GM19239 (cell line): ENCODE data around the gene PIM3.

ENCODE experiments used
- DNase-seq: peaks from one replicate; pipeline ENCODE4 v3.0.0; 2011; ENCODE audit warnings: low spot score; ENCODE audit not compliant: insufficient read length
- FAIRE-seq: peaks from 2 replicates; lab custom pipeline; 2011; peaks lifted over from hg19 to GRCh38; lab: Jason Lieb, UNC

The PIM3 gene

DNA sequence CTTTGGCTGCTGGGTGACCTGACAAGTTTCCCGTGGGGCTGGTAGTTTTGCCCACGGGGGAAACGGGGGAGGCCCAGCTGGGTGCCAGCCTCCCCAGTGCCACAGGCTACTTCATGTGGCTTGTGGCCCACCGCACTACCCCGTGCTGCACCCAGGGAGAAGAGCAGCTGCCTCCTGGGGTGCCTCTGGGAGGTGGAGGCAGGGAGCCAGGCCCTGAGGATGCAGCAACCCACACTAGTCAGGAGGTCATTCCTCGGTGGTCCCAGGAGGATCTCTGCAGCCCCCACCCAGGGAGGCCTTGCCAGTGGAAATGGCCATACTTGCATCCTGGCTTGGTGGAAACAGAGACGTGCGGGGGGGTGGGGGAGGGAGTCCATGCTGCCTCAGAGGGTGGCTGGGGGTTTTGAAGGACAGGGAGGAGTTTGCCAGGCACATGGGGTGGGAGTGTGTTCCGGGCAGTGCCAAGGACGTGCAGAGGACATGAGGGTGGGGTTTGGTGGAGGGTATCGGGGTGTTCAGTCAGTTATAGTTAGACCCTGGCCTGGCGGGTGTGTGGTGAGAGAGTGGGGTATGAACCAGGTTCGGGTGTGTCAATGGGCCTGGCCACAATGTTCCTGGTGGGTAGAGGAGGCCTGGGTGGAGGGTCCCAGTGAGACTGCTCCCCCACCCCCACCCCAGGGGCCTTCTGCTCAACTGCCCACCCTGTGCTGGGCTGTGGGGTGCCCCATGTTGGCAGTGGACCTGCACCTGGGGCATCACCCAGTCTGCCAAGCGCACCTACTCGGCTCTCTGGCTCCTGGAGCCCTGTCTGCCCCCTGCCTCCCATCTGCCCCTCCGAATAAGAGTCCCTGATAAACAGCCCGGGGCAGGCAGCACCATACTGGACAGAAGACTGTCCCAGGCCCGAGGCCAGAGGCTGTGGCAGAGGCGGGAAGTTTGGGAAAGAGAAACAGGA is 3.8 kb downstream of the PIM3 start:
- no peak for DNase-seq
- FAIRE-seq = no peak

DNA sequence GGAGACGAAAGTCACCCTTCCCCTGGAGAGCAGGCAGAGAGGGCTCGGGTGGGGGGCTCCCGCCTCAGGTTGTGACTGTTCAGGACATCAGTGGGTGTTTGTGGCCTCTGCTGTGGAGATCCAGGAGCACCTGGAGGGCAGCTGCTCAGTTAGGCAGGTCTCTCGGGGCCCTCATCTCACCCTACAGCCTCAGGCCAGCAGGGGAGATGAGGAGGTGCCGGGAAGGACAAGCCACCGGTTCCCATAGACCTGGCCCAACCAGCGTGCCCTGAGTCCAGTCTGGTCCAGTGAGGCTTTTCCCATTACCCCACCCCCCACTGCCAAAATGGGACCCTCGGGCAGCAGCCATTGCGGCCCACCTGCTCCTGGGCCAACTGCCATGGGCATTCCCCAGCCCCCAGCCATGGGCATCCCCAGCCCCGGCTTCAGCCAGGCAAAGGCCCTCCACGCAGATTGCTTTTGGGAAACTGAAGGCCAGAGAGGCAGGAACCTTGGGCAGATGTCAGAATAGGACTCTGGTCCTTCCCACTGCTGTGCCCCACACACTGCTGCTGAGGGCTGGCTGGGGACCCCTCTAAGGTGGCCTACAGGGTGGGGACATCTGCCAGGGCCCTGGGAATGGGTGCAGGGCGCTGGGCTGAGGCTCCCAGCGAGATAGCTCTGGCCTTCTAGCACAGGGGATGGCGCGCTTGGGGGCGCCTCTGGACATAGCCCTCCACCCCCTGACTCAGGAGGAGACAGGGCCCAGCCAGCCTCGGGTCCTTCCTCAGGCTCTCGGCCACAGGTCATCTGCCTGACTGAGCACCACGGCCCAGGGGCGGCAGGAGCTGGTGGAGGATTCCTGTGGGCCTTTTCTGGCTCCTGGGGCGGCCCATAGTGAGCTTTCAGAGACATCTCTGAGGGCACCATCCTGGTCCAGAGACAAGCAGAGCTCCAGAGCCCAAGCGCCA is 4.8 kb downstream of the PIM3 start:
- DNase-seq (no peak), FAIRE-seq (no peak)

DNA sequence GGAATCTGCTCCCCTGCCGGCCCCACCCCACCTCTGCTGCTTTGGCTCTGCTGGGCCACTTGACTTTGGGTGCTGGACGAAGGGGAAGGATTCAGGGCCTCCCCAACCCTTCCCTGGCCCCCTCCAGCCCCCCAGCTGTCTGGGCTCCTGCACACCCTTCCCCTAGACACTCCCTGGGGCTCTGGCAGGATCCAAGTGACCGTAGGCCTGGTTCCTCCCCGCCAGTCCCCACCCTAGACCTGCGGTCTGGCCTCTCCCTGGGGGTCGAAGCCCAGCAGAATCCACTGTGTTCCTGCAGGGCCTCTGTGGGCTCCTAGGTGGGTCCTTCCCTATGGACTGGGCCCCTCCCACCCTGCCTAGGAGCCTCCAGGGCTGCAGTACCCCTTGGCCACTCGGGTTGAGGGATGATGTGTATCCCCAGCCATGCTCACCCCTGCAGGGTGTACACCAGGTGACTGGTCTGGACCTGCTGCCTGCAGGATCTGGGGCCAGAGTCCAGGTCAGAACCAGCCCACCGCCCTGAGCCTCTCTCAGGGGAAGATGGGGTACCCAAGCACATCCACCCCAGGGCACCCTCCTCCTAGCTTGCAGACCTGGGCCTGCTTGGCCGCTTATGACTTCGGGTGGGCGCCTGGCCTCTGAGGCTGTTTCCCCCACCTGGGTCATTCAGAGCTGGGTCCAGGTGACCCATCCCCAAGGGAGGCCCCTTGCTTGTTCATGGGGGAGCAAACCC is 5.6 kb downstream of the PIM3 start:
- no peak for DNase-seq
- no peak for FAIRE-seq

DNA sequence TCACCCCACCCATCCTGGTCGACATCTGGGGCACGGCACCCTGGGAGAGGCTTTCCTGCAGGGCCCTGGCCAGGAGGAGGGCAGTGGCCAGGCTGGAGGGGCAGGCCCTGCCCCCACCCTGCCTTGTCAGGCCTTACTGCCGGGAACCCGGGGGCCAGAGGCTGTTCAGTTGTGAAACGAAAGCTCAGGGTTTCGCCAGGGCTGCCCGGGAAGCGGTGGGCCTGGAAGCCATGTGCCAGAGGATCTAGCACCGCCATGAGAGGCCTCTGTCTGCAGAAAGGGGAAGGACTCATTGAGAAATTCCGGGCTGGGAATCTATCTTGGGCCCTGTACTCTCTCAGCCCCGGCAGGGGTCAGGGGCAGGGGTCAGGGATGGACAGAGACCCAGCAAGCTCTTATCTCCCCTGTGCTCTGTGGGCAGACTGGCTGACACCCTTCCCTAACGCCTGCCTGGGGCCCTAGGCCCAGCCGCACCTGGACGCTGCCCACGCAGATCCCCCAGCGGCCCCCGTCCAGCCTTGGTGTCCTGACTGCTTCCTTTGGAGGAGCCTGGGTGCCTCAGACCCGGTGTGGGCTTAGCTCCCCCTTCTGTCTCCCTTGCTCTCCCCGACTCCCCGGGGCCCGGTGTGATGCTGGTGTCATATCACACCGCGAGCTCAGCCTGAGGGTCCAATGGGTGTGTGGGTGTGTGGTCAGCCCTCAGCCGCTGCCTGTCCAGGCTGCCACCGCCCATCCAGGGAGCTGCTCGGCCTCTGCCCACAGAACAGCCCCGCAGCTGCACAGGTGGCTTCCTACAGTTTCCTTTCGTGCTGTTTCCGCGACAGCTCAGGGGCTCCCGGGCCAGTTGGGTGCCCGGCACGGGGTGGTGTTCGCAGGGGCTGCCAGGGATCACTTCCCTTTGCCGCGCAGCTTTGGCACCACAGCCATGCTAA is 6.5 kb downstream of the PIM3 start:
- DNase-seq = no peak
- no peak for FAIRE-seq

DNA sequence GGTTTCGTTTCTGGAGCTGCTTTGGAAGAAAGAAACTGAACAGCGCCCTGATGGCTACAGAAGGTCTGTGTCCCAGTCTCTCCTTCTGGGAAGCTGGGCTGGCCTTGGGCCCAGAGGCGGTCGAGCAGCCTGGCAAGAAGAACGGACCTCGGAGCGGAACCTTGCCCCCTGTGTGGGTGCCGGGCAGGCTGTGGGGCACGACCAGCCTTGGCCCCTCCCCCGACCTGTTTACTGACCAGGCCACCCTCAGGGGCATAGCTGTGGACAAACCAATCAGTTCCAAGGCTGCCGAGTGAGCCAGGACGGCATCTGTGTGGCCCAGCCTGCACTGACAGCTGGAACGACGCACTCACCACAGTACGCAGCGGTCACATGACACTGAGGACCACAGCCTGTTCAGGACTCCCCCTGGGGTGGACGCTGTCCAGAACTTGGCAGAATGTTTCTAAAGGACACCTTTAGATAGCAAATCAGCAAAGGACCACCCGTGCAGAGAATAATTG is 7.2 kb downstream of the PIM3 start:
- FAIRE-seq (no peak), DNase-seq (no peak)

DNA sequence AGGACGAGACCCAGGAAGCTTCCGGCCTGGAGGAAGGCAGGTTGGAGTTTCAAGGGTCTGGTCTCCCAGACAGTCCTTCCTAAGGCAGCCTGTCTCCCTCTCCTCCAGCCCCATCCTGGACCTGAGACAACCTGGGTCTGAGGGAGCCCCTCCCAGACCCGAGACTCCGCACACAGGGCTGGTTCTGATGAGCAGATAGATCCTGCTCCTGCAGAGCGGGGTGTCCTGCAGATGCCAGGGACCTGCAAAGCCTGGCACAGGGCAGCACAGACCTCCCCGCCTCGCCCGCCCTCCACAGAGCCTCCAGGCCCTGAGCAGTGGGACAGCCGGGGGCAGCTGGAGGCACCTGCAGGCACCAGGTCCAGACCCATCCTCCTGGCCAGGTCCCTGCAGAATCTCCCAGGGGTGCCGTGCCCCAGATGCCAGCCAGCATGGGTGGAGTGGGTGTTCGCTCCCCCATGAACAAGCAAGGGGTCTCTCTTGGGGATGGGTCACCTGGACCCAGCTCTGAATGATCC is 7.8 kb downstream of the PIM3 start:
- no peak for DNase-seq
- no peak for FAIRE-seq

DNA sequence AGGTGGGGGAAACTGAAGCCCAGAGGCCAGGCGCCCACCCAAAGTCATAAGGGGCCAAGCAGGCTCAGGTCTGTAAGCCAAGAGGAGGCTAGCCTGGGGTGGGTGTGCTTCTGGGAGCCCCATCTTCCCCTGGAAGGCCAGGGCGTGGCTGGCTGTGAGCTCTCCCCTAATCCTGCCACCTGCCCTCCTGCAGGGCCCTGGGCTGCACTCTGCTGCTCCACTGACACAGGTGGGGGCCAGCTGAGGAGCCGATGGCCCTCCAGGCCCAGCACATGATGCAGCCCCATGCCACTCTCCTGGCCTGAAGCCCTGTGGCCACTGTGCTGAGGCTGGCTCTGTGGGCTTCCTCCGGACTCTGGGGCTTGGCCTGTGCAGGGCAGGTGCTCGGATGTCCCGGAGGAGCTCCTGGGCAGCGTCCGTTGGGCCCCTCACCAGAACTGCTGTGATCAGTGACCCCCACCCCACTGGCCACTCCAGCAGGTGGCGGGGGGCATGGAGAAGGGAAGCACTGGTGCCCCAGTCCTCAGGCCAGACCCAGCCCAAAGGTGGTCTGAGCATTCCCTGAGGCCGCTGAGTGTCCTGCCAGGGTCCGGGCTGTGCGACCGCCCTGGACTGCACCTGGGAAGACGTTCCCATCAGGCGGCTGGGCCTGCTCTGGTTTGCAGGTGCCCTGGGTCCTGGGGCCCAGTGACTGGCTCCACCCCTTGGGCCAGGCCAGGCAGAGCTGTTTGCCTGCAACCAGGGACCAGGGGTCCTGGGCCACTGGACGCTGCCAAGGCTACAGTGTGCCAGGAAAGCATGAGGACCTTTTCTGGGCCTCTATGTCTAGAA is 8.5 kb downstream of the PIM3 start:
- DNase-seq (no peak), FAIRE-seq (no peak)

DNA sequence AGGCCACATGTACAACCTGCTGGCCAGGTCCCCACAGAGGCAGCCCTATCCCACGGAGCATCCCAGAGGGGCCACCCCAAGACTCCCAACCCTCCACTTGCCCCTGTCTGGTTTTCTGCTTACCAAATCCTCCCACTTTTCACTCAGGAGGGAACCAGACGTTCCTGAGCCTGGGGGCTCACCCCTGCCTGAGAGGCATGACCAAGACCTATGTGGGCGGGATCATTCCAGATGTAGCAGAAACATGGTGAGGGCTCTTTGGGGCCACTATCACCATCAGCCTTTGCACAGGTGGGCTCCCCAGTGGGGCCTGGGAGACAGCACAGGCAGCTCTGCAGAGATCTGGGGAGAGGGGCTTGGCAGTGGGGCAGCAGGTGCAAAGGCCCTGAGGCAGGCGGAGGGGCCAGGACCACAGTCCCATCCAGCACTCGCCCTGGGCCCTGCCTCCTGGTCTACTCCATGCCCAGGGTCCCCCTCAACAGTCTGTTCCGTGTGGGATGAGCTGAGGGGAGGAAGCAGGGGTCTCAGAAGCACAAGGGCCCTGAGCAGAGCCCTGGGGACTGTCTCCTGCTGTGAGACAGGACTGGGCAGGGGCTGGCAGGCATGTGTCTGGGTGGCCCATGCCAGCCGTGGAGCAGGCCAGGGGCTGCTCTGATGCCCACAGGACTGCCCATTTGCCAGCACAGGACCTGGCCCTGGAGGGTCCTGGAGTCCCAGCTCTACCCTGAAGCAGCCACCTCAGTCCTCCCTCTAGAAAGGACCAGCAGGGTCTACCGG is 9.4 kb downstream of the PIM3 start:
- DNase-seq (no peak), FAIRE-seq (no peak)

DNA sequence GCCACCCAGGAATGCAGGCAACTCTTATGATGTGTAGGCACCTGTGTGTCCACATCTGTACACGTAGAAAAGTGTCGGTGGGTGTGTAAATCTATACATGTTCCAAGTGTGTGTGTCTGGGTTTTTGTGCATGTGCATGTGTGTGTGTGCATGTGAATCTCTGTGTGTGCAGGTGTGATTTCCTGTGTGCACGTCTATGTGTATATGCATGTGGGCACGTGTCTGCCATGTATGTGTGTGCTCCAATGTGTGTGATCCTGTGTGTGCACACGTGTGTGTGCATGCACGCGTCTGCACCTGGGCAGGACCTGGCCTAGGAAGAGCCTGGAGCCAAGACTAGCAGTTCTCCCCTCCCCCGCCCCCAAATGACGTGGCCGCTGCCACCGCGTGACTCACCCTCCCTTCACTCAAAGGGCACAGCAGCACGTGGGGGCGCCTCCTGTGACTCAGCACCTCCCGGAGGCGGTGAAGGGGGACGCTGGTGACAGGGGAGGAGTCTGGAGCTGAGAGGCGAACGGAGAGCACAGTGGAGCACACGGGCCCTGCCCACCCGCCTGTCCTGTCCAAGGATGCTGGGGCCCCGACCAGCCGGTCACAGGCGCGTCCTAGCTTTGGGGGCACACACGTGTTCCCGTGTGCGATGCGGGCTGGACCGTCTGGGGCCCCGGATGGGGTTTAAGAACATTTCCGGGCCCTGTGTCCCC is 10.1 kb downstream of the PIM3 start:
- DNase-seq (peak; percentile 86), FAIRE-seq (peak; percentile 95)

DNA sequence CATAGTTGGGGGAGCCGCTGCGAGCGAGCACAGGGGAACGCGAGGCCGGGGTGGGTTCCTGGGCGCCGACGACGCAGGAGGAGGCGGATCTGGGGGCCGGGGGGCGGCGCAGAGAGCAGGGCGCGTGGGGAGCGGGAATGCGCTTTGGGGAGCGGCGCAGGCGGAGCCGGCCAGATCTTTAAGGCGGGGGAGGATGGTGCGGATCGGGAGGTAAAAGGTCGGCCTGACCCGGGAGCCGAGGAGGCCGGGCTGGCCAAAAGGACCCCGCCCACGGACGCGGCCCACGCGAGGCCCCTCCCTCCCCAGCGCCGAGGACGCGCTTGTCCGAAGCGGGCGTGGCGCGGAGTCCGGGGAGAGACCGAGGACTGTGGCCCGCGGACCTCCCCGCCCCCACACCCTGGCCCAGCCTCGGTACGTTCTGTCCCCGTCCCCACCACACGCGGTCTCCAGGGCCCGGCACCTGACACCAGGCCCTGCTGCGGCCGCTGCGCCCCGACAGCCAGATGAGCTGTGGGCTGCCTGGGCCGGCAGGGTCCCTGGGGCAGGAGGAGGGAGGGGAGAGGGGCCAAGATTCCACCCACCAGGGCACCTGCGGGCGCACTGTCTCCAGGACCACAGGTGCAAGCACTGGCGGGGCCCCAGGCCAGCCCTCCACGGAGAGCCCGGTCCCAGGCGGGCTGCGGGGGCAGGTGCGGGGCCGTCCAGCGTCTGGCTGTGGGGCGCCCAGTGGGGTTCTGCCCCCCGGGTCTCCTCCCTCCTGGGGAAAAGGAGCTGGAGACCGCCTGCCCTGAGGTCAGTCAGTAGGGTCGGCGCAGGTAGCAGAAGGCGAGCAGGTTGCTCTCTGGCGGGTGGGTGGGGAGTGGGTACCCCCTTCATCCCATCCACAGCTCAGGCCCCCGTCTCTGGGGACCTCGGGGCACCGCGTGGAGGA is 10.9 kb downstream of the PIM3 start:
- DNase-seq (no peak), FAIRE-seq (no peak)

DNA sequence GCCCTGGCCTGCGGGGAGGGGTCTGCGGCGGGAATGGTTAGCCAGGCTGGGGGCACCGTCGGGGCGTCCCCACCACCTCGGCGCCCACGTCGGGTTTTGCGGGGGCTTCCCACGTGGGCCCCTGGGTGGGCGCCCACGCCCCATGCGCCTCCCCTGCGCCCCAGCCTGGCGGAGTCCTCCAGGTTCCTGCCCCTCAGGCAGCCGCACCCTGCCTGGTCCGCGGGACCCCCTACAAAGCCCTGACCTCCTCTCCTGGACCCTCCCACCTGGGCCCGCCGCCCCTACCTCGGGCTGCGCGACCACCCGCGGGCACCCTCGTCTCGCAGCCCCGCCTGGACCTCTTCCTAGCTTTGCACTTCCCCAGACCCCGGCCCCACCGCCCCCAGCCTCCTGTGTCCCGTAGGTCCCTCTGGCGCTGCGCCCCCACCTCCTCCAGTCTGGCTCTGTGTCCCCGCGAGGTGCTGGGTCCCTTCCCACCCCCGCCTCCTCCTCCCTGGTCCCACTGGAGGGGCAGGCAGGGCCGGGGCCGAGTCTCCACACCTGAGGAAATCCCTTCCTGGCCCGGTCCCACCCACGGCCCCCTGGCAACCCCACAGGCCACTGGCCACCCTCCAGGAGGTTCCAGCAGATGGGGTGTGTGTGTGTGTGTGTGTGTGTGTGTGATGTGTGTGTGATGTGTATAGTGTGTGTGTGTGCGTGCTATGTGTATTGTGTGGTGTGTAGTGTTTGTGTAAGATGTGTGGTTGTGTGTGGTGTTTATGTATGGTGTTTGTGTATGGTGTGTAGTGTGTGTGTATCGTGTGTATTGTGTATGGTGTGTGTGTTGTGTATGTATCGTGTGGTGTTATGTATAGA is 11.8 kb downstream of the PIM3 start:
- DNase-seq (no peak), FAIRE-seq (no peak)

DNA sequence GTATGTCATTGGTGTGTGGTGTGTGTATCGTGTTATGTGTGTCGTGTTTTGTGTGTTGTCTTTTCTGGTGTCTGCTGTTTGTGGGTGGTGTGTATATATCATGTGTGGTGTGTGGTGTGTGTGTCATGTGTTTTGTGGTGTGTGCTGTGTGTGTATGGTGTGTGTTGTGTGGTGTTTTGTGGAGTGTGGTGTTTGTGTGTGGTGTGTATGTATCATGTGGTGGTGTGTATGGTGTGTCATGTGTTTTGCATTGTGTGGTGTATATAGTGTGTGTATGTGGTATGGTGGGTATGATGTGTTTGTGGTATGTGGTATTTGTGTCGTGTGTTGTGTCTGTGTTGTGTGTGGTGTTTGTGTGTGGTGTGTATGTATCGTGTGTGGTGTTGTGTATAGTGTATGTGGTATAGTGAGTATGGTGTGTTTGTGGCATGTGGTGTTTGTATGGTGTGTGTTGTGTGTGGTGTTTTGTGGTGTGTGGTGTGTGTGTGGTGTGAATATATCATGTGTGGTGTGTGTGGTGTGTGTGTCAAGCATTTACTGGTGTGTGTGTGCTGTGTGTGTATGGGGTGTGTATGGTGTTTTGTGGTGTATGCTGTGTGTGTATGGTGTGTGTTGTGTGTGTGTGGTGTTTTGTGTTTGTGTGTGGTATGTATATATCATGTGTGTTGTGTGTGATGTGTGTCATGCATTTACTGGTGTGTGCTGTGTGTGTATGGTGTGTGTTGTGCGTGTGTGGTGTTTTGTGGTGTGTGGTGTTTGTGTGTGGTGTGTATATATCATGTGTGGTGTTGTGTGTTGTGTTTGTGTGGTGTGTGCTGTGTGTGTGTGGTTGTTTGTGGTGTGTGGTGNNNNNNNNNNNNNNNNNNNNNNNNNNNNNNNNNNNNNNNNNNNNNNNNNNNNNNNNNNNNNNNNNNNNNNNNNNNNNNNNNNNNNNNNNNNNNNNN is 12.7 kb downstream of the PIM3 start:
- DNase-seq (no peak), FAIRE-seq (no peak)

DNA sequence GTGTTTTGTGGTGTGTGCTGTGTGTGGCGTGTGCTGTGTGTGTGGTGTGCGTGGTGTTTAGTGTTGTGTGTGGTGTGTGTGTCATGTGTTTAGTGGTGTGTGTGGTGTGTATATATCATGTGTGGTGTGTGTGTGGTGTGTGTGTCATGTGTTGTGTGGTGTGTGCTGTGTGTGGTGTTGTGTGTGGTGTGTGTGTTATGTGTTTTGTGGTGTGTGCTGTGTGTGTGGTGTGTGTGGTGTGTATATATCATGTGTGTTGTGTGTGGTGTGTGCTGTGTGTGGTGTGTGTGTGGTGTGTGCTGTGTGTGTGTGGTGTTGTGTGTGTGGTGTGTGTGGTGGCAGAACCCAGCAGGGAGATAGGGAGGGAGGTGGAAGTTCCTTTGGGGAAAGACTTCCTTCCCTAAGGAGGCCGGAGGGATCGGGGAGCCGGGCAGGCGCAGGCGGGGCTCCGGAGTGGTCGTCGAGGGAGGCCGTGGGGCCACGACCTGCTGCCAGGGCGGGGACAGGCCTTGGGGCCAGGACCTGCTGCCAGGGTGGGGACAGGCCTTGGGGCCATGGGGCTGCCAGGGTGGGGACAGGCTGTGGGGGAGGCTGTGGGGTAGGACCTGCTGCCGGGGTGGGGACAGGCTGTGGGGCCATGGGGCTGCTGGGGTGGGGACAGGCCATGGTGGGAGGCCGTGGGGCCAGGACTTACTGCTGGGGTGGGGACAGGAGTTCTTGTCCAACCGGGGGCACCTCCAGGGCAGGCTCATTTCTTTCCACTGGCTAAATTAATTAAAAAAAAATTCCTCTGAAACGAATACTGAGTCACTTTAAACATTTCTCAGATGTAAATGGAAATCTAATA is 15.2 kb downstream of the PIM3 start:
- FAIRE-seq = no peak
- no peak for DNase-seq
